Esophagus squamous epithelium (tissue), 5 donors: ENCODE measurements around the gene CYP2U1. TPM values are rescaled to one million over a fixed set of nuclear protein-coding genes. Genes with fewer than 3 reads are reported as not detected.

Experiments
- DNase-seq: peaks from one replicate; lab custom pipeline; 2025; lab: John Stamatoyannopoulos, UW
- H3K27ac ChIP-seq, 4 donors: fragments of 200-600 bp; sonication (generic); one replicate each; pipeline ENCODE4 v1.5.1; 2016 to 2019; ENCODE audit warnings: mild to moderate bottlenecking in 1 of 4
- H3K27me3 ChIP-seq, 4 donors: fragments of 200-600 bp; sonication (generic); 1 replicate in 3 of 4; 2 replicates in 1 of 4; pipeline versions ENCODE4 v1.5.1 to v1.6.0; 2017 to 2021; ENCODE audit warnings: antibody characterized with exemption in 1 of 4
- H3K36me3 ChIP-seq, 3 donors: fragments of 200-600 bp; sonication (generic); one replicate each; pipeline ENCODE4 v1.5.1; 2016 to 2019
- H3K4me1 ChIP-seq, 3 donors: fragments of 200-600 bp; sonication (generic); one replicate each; pipeline ENCODE4 v1.5.1; 2017 to 2019
- H3K4me3 ChIP-seq, 4 donors: fragments of 200-600 bp; sonication (generic); 1 replicate in 3 of 4; 2 replicates in 1 of 4; pipeline ENCODE4 v1.5.1; 2016 to 2019; ENCODE audit warnings: mild to moderate bottlenecking in 2 of 4, moderate library complexity in 1 of 4
- H3K9me3 ChIP-seq, 3 donors: fragments of 200-600 bp; sonication (generic); one replicate each; pipeline ENCODE4 v1.5.1; 2016 to 2019
- POLR2A ChIP-seq, 4 donors: fragments of 450-650 bp; IDR thresholded peaks; one replicate each; pipeline ENCODE4 v1.6.1; 2017; ENCODE audit warnings: antibody characterized with exemption in 4 of 4, mild to moderate bottlenecking in 4 of 4, moderate library complexity in 3 of 4
- WGBS, 2 donors: methylation state at CpG; one replicate each; pipeline ENCODE4 v1.1.5; 2018; 5-methylcytosine and 5-hydroxymethylcytosine counted together
- intact Hi-C: fragments of 100-400 bp; cut with DNase I; formaldehyde crosslinking; loops from one replicate; pipeline ENCODE4 v1.15.0; 2022
- total RNA-seq, 4 donors: library from RNA; depleted of rRNA; stranded (reverse); fragments of >200 nt; gene quantifications; one replicate each; pipeline ENCODE4 v1.1.0, GENCODE V29; 2016
- TF ChIP-seq, protein P1 (sequence below), 6 experiments: fragments of 450-650 bp in 4 of 6; fragments of 200-600 bp in 2 of 6; sonication (generic) in 2 of 6; IDR thresholded peaks; one replicate each; pipeline ENCODE4 v1.5.1; 2016 to 2019; ENCODE audit warnings: antibody characterized with exemption in 6 of 6, mild to moderate bottlenecking in 4 of 6, moderate library complexity in 4 of 6
- donor health status: DM: yes; HTN: yes; CAD: no.

CYP2U1 gene
- total RNA-seq, 4 donors from 2014 or later = 1.8 to 8.4 (median 4.5) TPM

GRCh38 chr4:107906458-107907100 lies 24.8 kb upstream of the CYP2U1 start:
- Histone ChIP-seq H3K36me3 (peaks cover 0 to 56% (median 0%) of the 10 kb centered on the region in 3 donors), H3K4me1 (no peaks in the 10 kb centered on the region), H3K27ac (no peak overlapping the region), H3K27me3 (no peaks in the 10 kb centered on the region), H3K4me3 (no peak overlapping the region), H3K9me3 (no peaks in the 10 kb centered on the region)
- 86 to 95% methylated on average over 4 of the region's 4 CpGs for WGBS, 2 donors
- intact Hi-C loops = no loop called here
- TF ChIP-seq, protein P1, sequence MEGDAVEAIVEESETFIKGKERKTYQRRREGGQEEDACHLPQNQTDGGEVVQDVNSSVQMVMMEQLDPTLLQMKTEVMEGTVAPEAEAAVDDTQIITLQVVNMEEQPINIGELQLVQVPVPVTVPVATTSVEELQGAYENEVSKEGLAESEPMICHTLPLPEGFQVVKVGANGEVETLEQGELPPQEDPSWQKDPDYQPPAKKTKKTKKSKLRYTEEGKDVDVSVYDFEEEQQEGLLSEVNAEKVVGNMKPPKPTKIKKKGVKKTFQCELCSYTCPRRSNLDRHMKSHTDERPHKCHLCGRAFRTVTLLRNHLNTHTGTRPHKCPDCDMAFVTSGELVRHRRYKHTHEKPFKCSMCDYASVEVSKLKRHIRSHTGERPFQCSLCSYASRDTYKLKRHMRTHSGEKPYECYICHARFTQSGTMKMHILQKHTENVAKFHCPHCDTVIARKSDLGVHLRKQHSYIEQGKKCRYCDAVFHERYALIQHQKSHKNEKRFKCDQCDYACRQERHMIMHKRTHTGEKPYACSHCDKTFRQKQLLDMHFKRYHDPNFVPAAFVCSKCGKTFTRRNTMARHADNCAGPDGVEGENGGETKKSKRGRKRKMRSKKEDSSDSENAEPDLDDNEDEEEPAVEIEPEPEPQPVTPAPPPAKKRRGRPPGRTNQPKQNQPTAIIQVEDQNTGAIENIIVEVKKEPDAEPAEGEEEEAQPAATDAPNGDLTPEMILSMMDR (IDR thresholded peaks at IDR 0.05) = no peak
- no peak for TF ChIP-seq POLR2A (IDR thresholded peaks at IDR 0.05)
- DNase-seq = no peak

- Histone ChIP-seq H3K27ac (no peak overlapping the region), H3K27me3 (no peaks in the 10 kb centered on the region), H3K4me1 (no peaks in the 10 kb centered on the region), H3K9me3 (no peaks in the 10 kb centered on the region), H3K4me3 (no peak overlapping the region), H3K36me3 (peaks cover 0 to 50% (median 0%) of the 10 kb centered on the region in 3 donors)
- DNase-seq = no peak
- TF ChIP-seq, protein P1 (IDR thresholded peaks at IDR 0.05) = no peak
- no peak for TF ChIP-seq POLR2A (IDR thresholded peaks at IDR 0.05)
- intact Hi-C loops = no loop called here
- WGBS, 2 donors = 87 to 94% methylated on average over 7 of the region's 7 CpGs
Observed at GRCh38 chr4:107908377-107908776, 23.0 kb upstream of the CYP2U1 start.

- no peak overlapping the region for H3K4me3 ChIP-seq
- no peaks in the 10 kb centered on the region for H3K9me3 ChIP-seq
- no peaks in the 10 kb centered on the region for H3K27me3 ChIP-seq
- DNase-seq = no peak
- intact Hi-C loops = no loop called here
- no peaks in the 10 kb centered on the region for H3K4me1 ChIP-seq
- TF ChIP-seq, protein P1 (IDR thresholded peaks at IDR 0.05) = peak; percentile 70 to 88 (median 82)
- TF ChIP-seq POLR2A (IDR thresholded peaks at IDR 0.05) = no peak
- peaks cover 0 to 32% (median 0%) of the 10 kb centered on the region in 3 donors for H3K36me3 ChIP-seq
- no peak overlapping the region for H3K27ac ChIP-seq
- 14 to 15% methylated on average over 2 of the region's 2 CpGs for WGBS, 2 donors
Observed at GRCh38 chr4:107913283-107913899, 18.0 kb upstream of the CYP2U1 start.

- TF ChIP-seq, protein P1 (IDR thresholded peaks at IDR 0.05) = no peak
- no peak for TF ChIP-seq POLR2A (IDR thresholded peaks at IDR 0.05)
- Histone ChIP-seq H3K27me3 (no peaks in the 10 kb centered on the region), H3K27ac (no peak overlapping the region), H3K4me3 (no peak overlapping the region), H3K36me3 (peaks cover 0 to 14% (median 0%) of the 10 kb centered on the region in 3 donors), H3K9me3 (peaks cover 0 to 13% (median 0%) of the 10 kb centered on the region in 3 donors), H3K4me1 (no peaks in the 10 kb centered on the region)
- no peak for DNase-seq
- WGBS, 2 donors = 88 to 93% methylated on average over 1 of the region's 1 CpG
- intact Hi-C loops = loop anchor here (2.0 kb wide), 1 partner anchor 158 kb away; no protein-coding TSS in a partner anchor
Observed at GRCh38 chr4:107915220-107915619, 16.1 kb upstream of the CYP2U1 start.

GRCh38 chr4:107916623-107917022 lies 14.7 kb upstream of the CYP2U1 start:
- Histone ChIP-seq H3K4me3 (no peak overlapping the region), H3K27ac (no peak overlapping the region), H3K27me3 (no peaks in the 10 kb centered on the region), H3K4me1 (no peaks in the 10 kb centered on the region), H3K9me3 (peaks cover 0 to 21% (median 0%) of the 10 kb centered on the region in 3 donors), H3K36me3 (no peaks in the 10 kb centered on the region)
- intact Hi-C loops = no loop called here
- DNase-seq = no peak
- TF ChIP-seq POLR2A (IDR thresholded peaks at IDR 0.05) = no peak
- TF ChIP-seq, protein P1 (IDR thresholded peaks at IDR 0.05) = no peak
